ENCODE measurements around the gene MAX. TPM values are rescaled to one million over a fixed set of nuclear protein-coding genes. Genes with fewer than 3 reads are reported as not detected.
A peak's percentile ranks its signal among the peaks of the same experiment; 100 is the strongest.

Gene MAX
- total RNA-seq (2021; fragmentation: NEBNext Ultra II Directional; extraction: Animal tissue kit (Norgen Biotek cat#: 25700)) = 10 to 100 TPM; 79.0 to 95.6 (median 81.9) TPM
- long read RNA-seq, transcript MAX-205 (5 exons, 1,546 nt) = major isoform, 5 of 16 reads
- long read RNA-seq, partial matches to known transcripts = 1 of 16 reads
- long read RNA-seq, other reads (novel, unspliced or antisense) = 5 of 16 reads

DNA sequence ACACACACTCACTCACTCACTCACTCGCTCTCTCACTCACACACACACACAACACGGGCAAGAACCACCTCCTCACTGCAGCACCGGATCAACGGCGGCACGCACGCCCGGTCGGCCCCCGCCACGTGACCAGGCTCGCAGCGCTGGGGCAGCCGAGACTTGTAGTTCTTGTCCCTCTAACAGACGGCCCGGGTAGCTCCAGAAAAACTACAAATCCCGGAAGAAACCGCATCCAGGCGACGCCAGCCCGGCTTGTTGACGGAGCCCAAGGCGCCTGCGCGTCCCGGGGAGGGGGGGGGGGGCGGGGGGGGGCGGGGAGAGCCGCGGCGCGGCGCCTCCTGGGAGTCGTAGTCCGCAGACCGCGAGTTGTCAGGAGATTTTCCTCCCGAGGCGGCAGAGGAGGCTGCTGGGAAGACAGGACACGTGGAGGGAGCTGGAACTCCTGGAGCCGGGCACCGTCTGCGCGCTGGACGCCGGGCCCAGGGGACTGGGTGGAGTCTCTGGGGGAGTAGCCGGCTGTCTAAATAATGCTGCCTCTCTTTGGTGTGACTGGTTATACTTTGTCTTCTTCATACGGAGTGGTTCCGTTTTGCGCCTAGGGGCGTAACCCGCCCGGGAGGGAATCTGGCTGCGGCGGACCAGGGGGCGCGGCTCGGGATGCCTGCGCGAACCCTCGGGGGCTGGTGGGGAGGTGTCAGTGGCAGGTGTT, at the start of gene MAX:
TSS of gene MAX (minus strand) at position 77 of the 709 bp plus-strand sequence. CDS start 178 bp downstream, outside the sequence.
- peak within 1 kb of the TSS; percentile 91 for H3K27ac Mint-ChIP-seq
- H3K4me3 Mint-ChIP-seq = peak within 1 kb of the TSS; percentile 96
- H3K36me3 Mint-ChIP-seq (ENCODE audit: low read depth) = peaks cover 19% of the 10 kb centered on the region
- H3K27me3 Mint-ChIP-seq (ENCODE audit: insufficient read depth) = no peaks in the 10 kb centered on the region; the same call in none of the 2 replicates
- peak; percentile 99 for DNase-seq
- peaks cover 41% of the 10 kb centered on the region for H3K4me1 Mint-ChIP-seq (ENCODE audit: low read depth)
- TF ChIP-seq, protein P1, sequence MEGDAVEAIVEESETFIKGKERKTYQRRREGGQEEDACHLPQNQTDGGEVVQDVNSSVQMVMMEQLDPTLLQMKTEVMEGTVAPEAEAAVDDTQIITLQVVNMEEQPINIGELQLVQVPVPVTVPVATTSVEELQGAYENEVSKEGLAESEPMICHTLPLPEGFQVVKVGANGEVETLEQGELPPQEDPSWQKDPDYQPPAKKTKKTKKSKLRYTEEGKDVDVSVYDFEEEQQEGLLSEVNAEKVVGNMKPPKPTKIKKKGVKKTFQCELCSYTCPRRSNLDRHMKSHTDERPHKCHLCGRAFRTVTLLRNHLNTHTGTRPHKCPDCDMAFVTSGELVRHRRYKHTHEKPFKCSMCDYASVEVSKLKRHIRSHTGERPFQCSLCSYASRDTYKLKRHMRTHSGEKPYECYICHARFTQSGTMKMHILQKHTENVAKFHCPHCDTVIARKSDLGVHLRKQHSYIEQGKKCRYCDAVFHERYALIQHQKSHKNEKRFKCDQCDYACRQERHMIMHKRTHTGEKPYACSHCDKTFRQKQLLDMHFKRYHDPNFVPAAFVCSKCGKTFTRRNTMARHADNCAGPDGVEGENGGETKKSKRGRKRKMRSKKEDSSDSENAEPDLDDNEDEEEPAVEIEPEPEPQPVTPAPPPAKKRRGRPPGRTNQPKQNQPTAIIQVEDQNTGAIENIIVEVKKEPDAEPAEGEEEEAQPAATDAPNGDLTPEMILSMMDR (IDR thresholded peaks at IDR 0.05) = no peak
- no peaks in the 10 kb centered on the region for H3K9me3 Mint-ChIP-seq

GRCh38 chr14:65151609-65151956, 49.3 kb upstream of the MAX start:
- Mint-ChIP-seq H3K27ac (no peak overlapping the region), H3K9me3 (no peaks in the 10 kb centered on the region), H3K4me1 (ENCODE audit: low read depth) (peaks cover 8% of the 10 kb centered on the region), H3K27me3 (ENCODE audit: insufficient read depth) (peaks cover 6% of the 10 kb centered on the region), H3K36me3 (ENCODE audit: low read depth) (no peaks in the 10 kb centered on the region), H3K4me3 (no peak overlapping the region)
- no peak for DNase-seq
- TF ChIP-seq, protein P1 (IDR thresholded peaks at IDR 0.05) = no peak

DNA sequence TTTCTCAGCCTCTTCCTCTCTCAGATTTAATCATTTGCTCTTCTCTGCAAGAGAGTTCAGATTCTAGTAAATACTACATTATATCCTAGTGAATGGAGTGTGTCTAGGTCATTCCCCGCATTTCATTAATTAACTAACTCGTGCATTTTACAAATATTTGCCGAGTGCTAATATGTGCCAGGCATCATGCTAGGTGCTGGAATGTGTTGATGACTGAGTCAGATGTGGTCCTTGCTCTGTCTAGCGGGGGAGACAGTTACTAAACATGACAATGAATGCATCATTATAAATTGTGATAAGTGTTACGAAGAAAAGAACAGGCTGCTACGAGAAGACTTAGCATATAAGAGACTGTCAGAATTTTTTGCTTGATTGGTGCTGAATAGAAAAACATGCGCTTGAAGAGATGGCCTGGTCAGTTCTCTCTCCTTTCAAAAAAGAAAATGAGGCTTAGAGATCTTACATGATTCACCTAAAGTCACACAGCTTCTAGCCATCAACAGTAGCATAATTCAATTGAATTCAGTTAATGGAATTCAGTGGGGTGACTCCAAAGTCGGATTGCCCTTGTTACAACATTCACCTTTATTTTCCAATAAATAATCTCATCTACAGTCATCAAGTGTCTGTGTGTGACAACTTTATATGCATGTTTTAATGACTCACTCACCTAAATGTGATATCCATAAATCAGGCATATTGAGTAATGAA, 48.7 kb upstream of the MAX start:
- no peak for DNase-seq
- Mint-ChIP-seq H3K36me3 (ENCODE audit: low read depth) (no peaks in the 10 kb centered on the region), H3K27ac (no peak overlapping the region), H3K27me3 (ENCODE audit: insufficient read depth) (peaks cover 10% of the 10 kb centered on the region), H3K9me3 (no peaks in the 10 kb centered on the region), H3K4me3 (no peak overlapping the region), H3K4me1 (ENCODE audit: low read depth) (peaks cover 3% of the 10 kb centered on the region; the same call in 1 of the 2 replicates)
- TF ChIP-seq, protein P1 (IDR thresholded peaks at IDR 0.05) = no peak

DNA sequence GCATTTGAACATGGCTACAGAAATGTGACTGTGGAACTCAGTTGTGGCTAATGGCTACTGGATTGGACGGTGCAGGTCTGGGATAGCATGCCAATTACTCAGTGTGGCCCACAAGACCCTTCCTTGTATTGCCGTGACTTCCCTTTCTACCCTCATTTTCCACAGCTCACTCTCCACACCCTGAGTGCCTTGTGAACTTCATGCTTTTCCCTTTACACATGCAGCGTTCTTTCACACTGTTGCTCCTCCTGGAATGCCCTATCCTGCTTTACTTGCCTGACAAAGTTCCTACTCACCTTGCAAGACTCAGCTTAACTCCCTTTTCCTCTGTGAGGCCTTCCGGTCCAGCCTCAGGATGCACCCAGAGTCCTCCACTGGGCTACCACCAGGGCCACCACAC, 46.8 kb upstream of the MAX start:
- no peak for DNase-seq
- no peaks in the 10 kb centered on the region for H3K9me3 Mint-ChIP-seq
- H3K27ac Mint-ChIP-seq = no peak overlapping the region
- TF ChIP-seq, protein P1 (IDR thresholded peaks at IDR 0.05) = no peak
- peaks cover 24% of the 10 kb centered on the region for H3K27me3 Mint-ChIP-seq (ENCODE audit: insufficient read depth)
- H3K4me1 Mint-ChIP-seq (ENCODE audit: low read depth) = no peaks in the 10 kb centered on the region
- no peaks in the 10 kb centered on the region for H3K36me3 Mint-ChIP-seq (ENCODE audit: low read depth)
- no peak overlapping the region for H3K4me3 Mint-ChIP-seq

DNA sequence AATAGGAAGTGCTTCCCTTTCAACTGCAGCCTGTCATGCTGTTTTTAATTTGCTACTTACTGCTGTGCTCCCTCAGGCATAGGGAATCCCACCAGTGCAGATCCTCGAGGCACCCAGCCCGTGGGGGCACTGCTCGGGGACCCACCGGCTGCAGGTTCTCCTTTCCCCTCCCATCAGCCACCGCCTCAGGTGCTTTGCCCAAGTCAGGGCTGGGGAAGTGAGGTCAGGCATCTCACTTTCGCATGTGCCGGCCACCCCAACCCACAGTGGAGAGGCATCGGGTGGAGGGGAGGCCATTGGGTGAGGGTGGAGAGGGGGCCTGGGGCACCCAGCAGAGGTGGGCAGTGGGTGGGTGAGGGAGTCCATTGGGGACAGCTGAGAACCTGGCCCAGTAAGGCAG, 41.9 kb upstream of the MAX start:
- TF ChIP-seq, protein P1 (IDR thresholded peaks at IDR 0.05) = no peak
- Mint-ChIP-seq H3K27me3 (ENCODE audit: insufficient read depth) (peaks cover 29% of the 10 kb centered on the region), H3K27ac (no peak overlapping the region), H3K9me3 (no peaks in the 10 kb centered on the region), H3K4me3 (no peak overlapping the region), H3K36me3 (ENCODE audit: low read depth) (no peaks in the 10 kb centered on the region), H3K4me1 (ENCODE audit: low read depth) (no peaks in the 10 kb centered on the region)
- DNase-seq = no peak

All from HFFc6 (cell line).